Panc1 (cell line): ENCODE results near the gene PLB1.

Source experiments
- CTCF ChIP-seq: fragments of 450-650 bp; IDR thresholded peaks from 2 replicates; pipeline ENCODE4 v1.5.1; 2017; ENCODE audit warnings: mild to moderate bottlenecking
- POLR2AphosphoS5 ChIP-seq: IDR thresholded peaks from 2 replicates; pipeline ENCODE4 v1.6.1; 2012; ENCODE audit warnings: mild to moderate bottlenecking, low read depth, low read length, moderate library complexity
- SIN3A ChIP-seq: IDR thresholded peaks from 2 replicates; pipeline ENCODE4 v1.6.1; 2012; ENCODE audit warnings: low read depth, mild to moderate bottlenecking, low read length, moderate library complexity, borderline replicate concordance; ENCODE audit not compliant: insufficient read depth

GRCh38 chr2:28687171-28687570, 191.3 kb downstream of the PLB1 start:
- TF ChIP-seq POLR2AphosphoS5: no peak
- no peak for TF ChIP-seq CTCF
- no peak for TF ChIP-seq SIN3A
